Measurements from ENCODE around the gene STAG3. TPM values are rescaled to one million over a fixed set of nuclear protein-coding genes. Genes with fewer than 3 reads are reported as not detected.

The STAG3 gene
- total and polyA plus RNA-seq, 9 of the 15 experiments (the other 6 are each of a cell fraction or from before 2014, with no cell fraction given) = 0.54 to 2.5 (median 1.7) TPM

DNA sequence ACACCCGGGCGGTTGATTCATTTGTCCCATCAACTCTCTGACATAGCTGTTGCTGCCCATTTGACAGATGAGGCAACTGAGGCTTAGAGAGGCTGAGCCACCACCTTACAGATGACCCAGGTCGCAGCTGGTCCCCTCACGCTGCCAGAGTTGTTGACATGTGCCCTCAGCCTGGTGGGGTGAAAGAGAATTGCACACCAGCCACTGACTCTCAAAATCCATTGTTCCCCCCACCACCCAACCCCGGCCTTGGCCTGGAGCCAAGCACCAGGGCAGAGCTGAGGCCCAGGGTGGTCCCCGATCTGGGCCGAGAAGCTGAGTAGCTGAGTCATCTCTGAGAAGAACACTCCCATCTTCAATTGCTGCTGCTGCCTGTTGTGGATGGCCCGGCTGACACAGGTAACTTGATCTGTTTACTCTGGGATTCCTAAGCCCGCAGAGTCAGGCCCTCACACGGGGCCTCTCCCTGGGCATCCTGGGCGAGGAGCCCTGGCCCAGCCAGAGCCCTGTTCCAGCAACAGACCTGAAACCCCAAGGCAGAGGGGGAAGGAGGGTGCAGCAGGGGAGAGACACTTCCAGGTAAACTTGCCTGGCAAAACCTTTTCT lies 69.5 kb downstream of the STAG3 start (continued):
- TF ChIP-seq PHB (CRISPR knock-in tag; IDR thresholded peaks at IDR 0.05) (no peak), NR2C2 (CRISPR knock-in tag; IDR thresholded peaks at IDR 0.05) (no peak), NR2C2 (tag; IDR thresholded peaks at IDR 0.05) (no peak), NFIC (IDR thresholded peaks at IDR 0.05) (peak; percentile 97), SMARCE1 (IDR thresholded peaks at IDR 0.05) (peak; percentile 58; the same call in 1 of the 2 replicates), ZBTB7A (IDR thresholded peaks at IDR 0.05; ENCODE audit: borderline replicate concordance, control insufficient read depth, low read depth, low read length) (peak; percentile 85; the same call in 1 of the 2 replicates), ESRRA (IDR thresholded peaks at IDR 0.05; ENCODE audit: borderline replicate concordance, low read depth) (peak; percentile 50), ZNF316 (IDR thresholded peaks at IDR 0.05) (peak; percentile 77), NFE2 (IDR thresholded peaks at IDR 0.05; ENCODE audit: low read depth) (peak; percentile 88), CEBPB (tag; IDR thresholded peaks at IDR 0.05) (0 out of 2 replicates have a peak, but pooled peaks have one; percentile 5), SMARCA5 (IDR thresholded peaks at IDR 0.05) (0 out of 2 replicates have a peak, but pooled peaks have one; percentile 44), SRF (CRISPR knock-in tag; IDR thresholded peaks at IDR 0.05) (peak in 1 of 2 experiments; percentile 13; a peak in 1 of 4 replicates), ZNF699 (CRISPR knock-in tag; IDR thresholded peaks at IDR 0.05; ENCODE audit: insufficient replicate concordance) (no peak), ZEB2 (IDR thresholded peaks at IDR 0.05) (peak; percentile 83), C11orf30 (IDR thresholded peaks at IDR 0.05; ENCODE audit: low read depth) (peak; percentile 85), MECOM (CRISPR knock-in tag; IDR thresholded peaks at IDR 0.05) (no peak), DPF2 (IDR thresholded peaks at IDR 0.05) (peak; percentile 47; the same call in 1 of the 2 replicates), ATF7 (IDR thresholded peaks at IDR 0.05) (0 out of 2 replicates have a peak, but pooled peaks have one; percentile 28), HDAC1 (IDR thresholded peaks at IDR 0.05) (peak in 1 of 2 experiments; percentile 24; a peak in 1 of 4 replicates), BCOR (IDR thresholded peaks at IDR 0.05) (peak; percentile 92), ADNP (tag; IDR thresholded peaks at IDR 0.05) (peak; percentile 82), RCOR1 (IDR thresholded peaks at IDR 0.05; ENCODE audit: borderline replicate concordance in 1 of 2, low read depth in 2 of 2, low read length in 2 of 2) (peak in 1 of 2 experiments; percentile 57; a peak in 1 of 4 replicates), JUN (IDR thresholded peaks at IDR 0.05; ENCODE audit: borderline replicate concordance, low read depth, low read length) (0 out of 2 replicates have a peak, but pooled peaks have one; percentile 20), JUN (CRISPR knock-in tag; IDR thresholded peaks at IDR 0.05; ENCODE audit: borderline replicate concordance) (no peak), SIN3B (IDR thresholded peaks at IDR 0.05; ENCODE audit: low read depth) (no peak)
- TF ChIP-seq, protein P1, sequence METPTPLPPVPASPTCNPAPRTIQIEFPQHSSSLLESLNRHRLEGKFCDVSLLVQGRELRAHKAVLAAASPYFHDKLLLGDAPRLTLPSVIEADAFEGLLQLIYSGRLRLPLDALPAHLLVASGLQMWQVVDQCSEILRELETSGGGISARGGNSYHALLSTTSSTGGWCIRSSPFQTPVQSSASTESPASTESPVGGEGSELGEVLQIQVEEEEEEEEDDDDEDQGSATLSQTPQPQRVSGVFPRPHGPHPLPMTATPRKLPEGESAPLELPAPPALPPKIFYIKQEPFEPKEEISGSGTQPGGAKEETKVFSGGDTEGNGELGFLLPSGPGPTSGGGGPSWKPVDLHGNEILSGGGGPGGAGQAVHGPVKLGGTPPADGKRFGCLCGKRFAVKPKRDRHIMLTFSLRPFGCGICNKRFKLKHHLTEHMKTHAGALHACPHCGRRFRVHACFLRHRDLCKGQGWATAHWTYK (CRISPR knock-in tag; IDR thresholded peaks at IDR 0.05) = no peak
- TF ChIP-seq, protein P2, sequence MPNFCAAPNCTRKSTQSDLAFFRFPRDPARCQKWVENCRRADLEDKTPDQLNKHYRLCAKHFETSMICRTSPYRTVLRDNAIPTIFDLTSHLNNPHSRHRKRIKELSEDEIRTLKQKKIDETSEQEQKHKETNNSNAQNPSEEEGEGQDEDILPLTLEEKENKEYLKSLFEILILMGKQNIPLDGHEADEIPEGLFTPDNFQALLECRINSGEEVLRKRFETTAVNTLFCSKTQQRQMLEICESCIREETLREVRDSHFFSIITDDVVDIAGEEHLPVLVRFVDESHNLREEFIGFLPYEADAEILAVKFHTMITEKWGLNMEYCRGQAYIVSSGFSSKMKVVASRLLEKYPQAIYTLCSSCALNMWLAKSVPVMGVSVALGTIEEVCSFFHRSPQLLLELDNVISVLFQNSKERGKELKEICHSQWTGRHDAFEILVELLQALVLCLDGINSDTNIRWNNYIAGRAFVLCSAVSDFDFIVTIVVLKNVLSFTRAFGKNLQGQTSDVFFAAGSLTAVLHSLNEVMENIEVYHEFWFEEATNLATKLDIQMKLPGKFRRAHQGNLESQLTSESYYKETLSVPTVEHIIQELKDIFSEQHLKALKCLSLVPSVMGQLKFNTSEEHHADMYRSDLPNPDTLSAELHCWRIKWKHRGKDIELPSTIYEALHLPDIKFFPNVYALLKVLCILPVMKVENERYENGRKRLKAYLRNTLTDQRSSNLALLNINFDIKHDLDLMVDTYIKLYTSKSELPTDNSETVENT (CRISPR knock-in tag; IDR thresholded peaks at IDR 0.05) = no peak
- TF ChIP-seq, protein P3, sequence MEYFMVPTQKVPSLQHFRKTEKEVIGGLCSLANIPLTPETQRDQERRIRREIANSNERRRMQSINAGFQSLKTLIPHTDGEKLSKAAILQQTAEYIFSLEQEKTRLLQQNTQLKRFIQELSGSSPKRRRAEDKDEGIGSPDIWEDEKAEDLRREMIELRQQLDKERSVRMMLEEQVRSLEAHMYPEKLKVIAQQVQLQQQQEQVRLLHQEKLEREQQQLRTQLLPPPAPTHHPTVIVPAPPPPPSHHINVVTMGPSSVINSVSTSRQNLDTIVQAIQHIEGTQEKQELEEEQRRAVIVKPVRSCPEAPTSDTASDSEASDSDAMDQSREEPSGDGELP (CRISPR knock-in tag; IDR thresholded peaks at IDR 0.05; ENCODE audit: borderline replicate concordance) = peak; percentile 47; the same call in 1 of the 2 replicates

All from K562 (cell line).